Hematopoietic multipotent progenitor cell treated with erythropoietin and hydrocortisone succinate and interleukin-3 and kit ligand, for 6 days (in vitro differentiated cells): ENCODE measurements around the gene RWDD4.

ENCODE experiments used
- DNase-seq: peaks from one replicate; pipeline ENCODE4 v3.0.0-alpha.2; 2015

Gene RWDD4

GRCh38 chr4:183599284-183599683 is 59.7 kb downstream of the RWDD4 start:
- no peak for DNase-seq

- DNase-seq, result no peak
Observed at GRCh38 chr4:183596067-183596757, 62.8 kb downstream of the RWDD4 start.

GRCh38 chr4:183594823-183595222 is 64.2 kb downstream of the RWDD4 start:
- no peak for DNase-seq

- no peak for DNase-seq
Observed at GRCh38 chr4:183591301-183591700, 67.7 kb downstream of the RWDD4 start.
